Left ventricle myocardium inferior (tissue), 1 donor: ENCODE results near the gene MACROD2. TPM values are rescaled to one million over a fixed set of nuclear protein-coding genes. Genes with fewer than 3 reads are reported as not detected.

ENCODE experiments used
- DNase-seq: peaks from one replicate; pipeline ENCODE4 v3.0.0-alpha.2; 2020
- H3K27ac ChIP-seq: fragments of 200-600 bp; replicated peaks from 2 replicates; pipeline ENCODE4 v1.8.0; 2021
- H3K27me3 ChIP-seq: fragments of 200-600 bp; 2 replicates; pipeline ENCODE4 v1.8.0; 2021; ENCODE audit warnings: low read depth
- H3K36me3 ChIP-seq: fragments of 200-600 bp; 2 replicates; pipeline ENCODE4 v1.8.0; 2021
- H3K4me1 ChIP-seq: fragments of 200-600 bp; 2 replicates; pipeline ENCODE4 v1.8.0; 2021
- H3K4me3 ChIP-seq: fragments of 200-600 bp; 2 replicates; pipeline ENCODE4 v1.8.0; 2021; ENCODE audit warnings: mild to moderate bottlenecking, moderate library complexity
- H3K9me3 ChIP-seq: fragments of 200-600 bp; replicated peaks from 2 replicates; pipeline ENCODE4 v1.8.0; 2021
- intact Hi-C: fragments of 100-400 bp; cut with micrococcal nuclease; formaldehyde crosslinking; loops from one replicate; pipeline ENCODE4 v1.11.0; 2022
- total RNA-seq: library from RNA; stranded (reverse); fragmentation: NEBNext Ultra II Directional; extraction: Animal tissue kit (Norgen Biotek cat#: 25700); gene quantifications from one replicate; pipeline ENCODE4 v1.2.1, GENCODE V29; 2021
- TF ChIP-seq, protein P1 (sequence below): fragments of 200-600 bp; IDR thresholded peaks from 2 replicates; pipeline ENCODE4 v1.8.0; 2021; ENCODE audit warnings: antibody characterized with exemption, mild to moderate bottlenecking, borderline replicate concordance
- donor health status: DM: no; HTN: yes; CAD: no; lungs with severe emphysema.

Gene MACROD2
- total RNA-seq, 1 donor from 2014 or later = 3.6 TPM

DNA sequence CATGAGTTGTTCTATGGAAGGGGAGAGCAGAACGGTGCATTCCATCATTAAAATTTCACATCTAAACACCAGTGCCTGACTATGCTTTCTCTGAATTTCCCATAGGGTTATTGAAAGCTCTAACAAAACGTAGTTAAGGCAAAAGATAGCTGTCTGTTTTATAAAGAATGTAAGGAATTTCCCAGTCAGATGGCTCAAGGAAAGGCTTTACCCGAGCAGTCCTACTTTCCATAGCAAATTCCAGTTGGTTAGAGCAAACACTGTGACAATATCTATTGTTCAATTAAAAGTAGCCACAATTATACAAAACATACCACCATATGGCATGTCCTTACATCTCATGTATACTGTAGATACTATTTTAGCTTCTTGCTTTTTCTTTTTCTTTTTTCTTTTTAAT is 1401.6 kb downstream of the MACROD2 start:
- H3K4me1 ChIP-seq = no peaks in the 10 kb centered on the region
- TF ChIP-seq, protein P1, sequence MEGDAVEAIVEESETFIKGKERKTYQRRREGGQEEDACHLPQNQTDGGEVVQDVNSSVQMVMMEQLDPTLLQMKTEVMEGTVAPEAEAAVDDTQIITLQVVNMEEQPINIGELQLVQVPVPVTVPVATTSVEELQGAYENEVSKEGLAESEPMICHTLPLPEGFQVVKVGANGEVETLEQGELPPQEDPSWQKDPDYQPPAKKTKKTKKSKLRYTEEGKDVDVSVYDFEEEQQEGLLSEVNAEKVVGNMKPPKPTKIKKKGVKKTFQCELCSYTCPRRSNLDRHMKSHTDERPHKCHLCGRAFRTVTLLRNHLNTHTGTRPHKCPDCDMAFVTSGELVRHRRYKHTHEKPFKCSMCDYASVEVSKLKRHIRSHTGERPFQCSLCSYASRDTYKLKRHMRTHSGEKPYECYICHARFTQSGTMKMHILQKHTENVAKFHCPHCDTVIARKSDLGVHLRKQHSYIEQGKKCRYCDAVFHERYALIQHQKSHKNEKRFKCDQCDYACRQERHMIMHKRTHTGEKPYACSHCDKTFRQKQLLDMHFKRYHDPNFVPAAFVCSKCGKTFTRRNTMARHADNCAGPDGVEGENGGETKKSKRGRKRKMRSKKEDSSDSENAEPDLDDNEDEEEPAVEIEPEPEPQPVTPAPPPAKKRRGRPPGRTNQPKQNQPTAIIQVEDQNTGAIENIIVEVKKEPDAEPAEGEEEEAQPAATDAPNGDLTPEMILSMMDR = no peak

DNA sequence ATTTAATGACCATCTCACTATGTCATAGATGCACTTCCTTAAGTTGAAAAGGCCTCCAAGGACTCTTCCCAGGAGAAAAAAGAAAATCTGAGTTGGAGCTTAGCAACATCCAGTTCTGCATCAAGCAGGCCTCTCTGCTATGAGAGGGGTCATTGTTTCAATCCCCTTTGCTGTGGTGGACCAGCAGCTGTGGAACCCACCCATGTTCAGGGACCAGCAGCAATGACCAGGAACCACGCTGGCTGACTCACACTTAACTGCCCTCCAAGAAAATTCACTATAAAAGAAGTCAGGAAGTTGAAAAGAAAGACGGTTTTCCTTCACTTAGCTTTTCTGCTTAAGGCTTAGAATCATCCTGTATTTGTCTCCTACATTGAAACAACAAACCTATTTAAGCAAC is 1404.5 kb downstream of the MACROD2 start:
- Histone ChIP-seq H3K4me1 (no peaks in the 10 kb centered on the region), H3K9me3 (peaks cover 8% of the 10 kb centered on the region), H3K4me3 (no peak overlapping the region), H3K27me3 (no peaks in the 10 kb centered on the region), H3K27ac (no peak overlapping the region), H3K36me3 (no peaks in the 10 kb centered on the region)
- no peak for DNase-seq
- TF ChIP-seq, protein P1 = no peak
- intact Hi-C loops = no loop called here

More for the DNA sequence above, 1401.6 kb downstream of the MACROD2 start:
- no peak overlapping the region for H3K4me3 ChIP-seq
- intact Hi-C loops = no loop called here
- H3K27me3 ChIP-seq = no peaks in the 10 kb centered on the region
- DNase-seq = no peak
- H3K9me3 ChIP-seq = no peaks in the 10 kb centered on the region
- no peaks in the 10 kb centered on the region for H3K36me3 ChIP-seq
- no peak overlapping the region for H3K27ac ChIP-seq

DNA sequence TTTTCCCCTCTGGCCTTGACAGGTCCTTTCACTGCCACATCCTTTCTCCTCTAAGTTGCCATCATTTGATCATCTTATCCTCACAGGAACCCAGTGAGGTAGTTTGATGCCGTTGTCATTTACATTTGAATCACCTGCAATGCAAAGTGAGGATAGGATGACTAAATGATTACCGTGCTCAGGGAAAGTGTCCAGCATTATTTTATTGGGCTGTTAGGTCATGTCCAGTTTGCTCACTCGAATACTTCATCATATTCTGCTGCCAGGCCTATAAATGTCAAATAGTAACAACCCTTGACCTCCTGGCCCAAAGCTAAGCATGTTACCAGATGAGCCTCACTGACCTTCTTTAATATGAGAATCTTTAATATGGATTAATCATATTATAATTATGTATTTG is 1410.8 kb downstream of the MACROD2 start:
- H3K4me1 ChIP-seq = no peaks in the 10 kb centered on the region
- TF ChIP-seq, protein P1 = no peak
- peaks cover 8% of the 10 kb centered on the region for H3K9me3 ChIP-seq
- intact Hi-C loops = no loop called here
- DNase-seq = no peak
- H3K36me3 ChIP-seq = no peaks in the 10 kb centered on the region
- no peaks in the 10 kb centered on the region for H3K27me3 ChIP-seq
- H3K4me3 ChIP-seq = no peak overlapping the region
- no peak overlapping the region for H3K27ac ChIP-seq

GRCh38 chr20:15411781-15412180 is 1416.5 kb downstream of the MACROD2 start:
- no peak for DNase-seq
- TF ChIP-seq, protein P1 = no peak
- Histone ChIP-seq H3K36me3 (no peaks in the 10 kb centered on the region), H3K9me3 (no peaks in the 10 kb centered on the region), H3K4me3 (no peak overlapping the region), H3K27ac (no peak overlapping the region), H3K27me3 (no peaks in the 10 kb centered on the region), H3K4me1 (no peaks in the 10 kb centered on the region)
- intact Hi-C loops = no loop called here

DNA sequence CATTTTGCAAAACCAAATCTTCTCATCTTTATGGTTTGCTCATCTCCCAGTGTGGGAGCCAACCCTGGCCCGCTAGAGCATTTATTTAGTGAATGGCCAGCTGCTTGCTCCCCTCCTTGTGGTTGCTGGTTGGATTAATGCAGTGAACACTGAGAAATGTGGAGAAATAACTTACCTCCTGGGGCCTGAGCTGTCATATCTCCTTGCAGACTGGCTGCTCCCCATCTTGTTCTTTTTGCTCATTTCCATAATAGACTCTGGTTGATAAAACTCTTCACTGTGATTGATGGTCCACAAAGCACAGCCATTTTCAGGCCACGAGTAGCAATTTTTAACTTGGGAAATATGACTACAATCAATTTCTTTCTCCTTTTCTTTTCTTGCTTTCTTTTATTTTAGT is 1420.6 kb downstream of the MACROD2 start:
- no peak for DNase-seq
- Histone ChIP-seq H3K4me3 (no peak overlapping the region), H3K9me3 (no peaks in the 10 kb centered on the region), H3K27ac (no peak overlapping the region), H3K27me3 (no peaks in the 10 kb centered on the region), H3K36me3 (no peaks in the 10 kb centered on the region), H3K4me1 (no peaks in the 10 kb centered on the region)
- intact Hi-C loops = no loop called here
- TF ChIP-seq, protein P1 = no peak

- H3K36me3 ChIP-seq = no peaks in the 10 kb centered on the region
- H3K4me3 ChIP-seq = no peak overlapping the region
- no peak overlapping the region for H3K27ac ChIP-seq
- TF ChIP-seq, protein P1 = no peak
- no peaks in the 10 kb centered on the region for H3K27me3 ChIP-seq
- H3K4me1 ChIP-seq = no peaks in the 10 kb centered on the region
- intact Hi-C loops = no loop called here
- no peak for DNase-seq
- H3K9me3 ChIP-seq = peaks cover 10% of the 10 kb centered on the region
Observed at GRCh38 chr20:15419856-15420255, 1424.5 kb downstream of the MACROD2 start.
